CD4-positive, alpha-beta T cell treated with Interleukin-21 for 1 hour (primary cell): ENCODE data around the gene ATG16L1.

Experiments used
- DNase-seq: peaks from one replicate; pipeline ENCODE4 v3.0.0-alpha.2; 2020

Gene ATG16L1

GRCh38 chr2:233261819-233262555 is 10.5 kb downstream of the ATG16L1 start:
- no peak for DNase-seq

- DNase-seq, result no peak
Observed at GRCh38 chr2:233262562-233262961, 11.1 kb downstream of the ATG16L1 start.

- no peak for DNase-seq
Observed at GRCh38 chr2:233263045-233263570, 11.6 kb downstream of the ATG16L1 start.

- DNase-seq, result no peak
Observed at GRCh38 chr2:233264667-233265066, 13.2 kb downstream of the ATG16L1 start.

- no peak for DNase-seq
Observed at GRCh38 chr2:233265899-233266431, 14.5 kb downstream of the ATG16L1 start.

DNA sequence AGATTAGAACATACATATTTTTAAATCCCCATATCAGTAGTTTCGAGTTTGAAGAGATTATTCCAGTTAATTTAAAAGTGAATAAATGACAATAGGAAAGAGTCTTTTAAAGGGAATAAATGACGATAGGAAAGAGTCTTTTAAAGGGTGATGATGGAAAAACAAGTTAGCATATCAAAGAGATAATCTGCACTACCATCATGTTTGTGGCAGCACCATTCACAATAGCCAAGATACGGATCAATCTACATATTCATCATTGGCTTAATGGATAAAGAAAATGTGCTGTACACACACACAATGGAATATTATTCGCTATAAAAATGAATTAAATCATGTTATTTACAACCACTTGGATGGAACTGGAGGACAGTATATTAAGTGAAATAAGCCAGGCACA is 15.0 kb downstream of the ATG16L1 start:
- no peak for DNase-seq

DNA sequence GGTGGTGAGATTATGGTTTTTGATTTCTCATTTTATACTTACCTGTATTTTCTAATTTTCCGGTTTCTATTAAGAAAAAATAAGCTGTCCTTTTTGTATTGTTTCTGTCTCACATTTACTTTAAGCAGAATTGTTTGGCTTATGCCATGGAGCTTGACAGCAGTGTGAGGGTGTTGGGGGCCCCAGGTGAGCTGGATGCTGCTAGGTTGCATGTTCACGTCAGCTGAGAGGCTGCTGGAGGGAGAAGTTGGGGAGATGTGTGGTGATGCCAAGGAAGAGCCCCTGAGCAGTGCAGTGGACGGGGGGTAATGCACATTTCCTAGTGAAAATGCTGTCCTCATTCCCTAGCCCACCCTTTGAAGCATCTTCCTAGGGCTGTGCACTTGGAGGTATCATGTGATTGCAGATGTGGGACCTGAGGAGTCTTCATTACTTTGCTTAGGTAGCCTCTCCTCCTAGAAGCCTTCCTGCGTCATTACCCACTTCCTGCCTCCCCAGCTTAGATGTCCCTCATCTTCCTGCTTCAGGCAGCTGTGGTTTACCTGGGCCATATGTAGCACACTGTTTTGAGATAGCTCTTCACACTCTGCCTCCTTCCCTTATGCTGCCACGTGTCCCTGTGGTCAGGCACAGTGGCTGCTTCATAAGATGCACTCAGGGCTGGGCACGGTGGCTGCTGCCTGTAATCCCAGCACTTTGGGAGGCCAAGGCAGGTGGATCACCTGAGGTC is 16.2 kb downstream of the ATG16L1 start:
- peak; percentile 91 for DNase-seq

DNA sequence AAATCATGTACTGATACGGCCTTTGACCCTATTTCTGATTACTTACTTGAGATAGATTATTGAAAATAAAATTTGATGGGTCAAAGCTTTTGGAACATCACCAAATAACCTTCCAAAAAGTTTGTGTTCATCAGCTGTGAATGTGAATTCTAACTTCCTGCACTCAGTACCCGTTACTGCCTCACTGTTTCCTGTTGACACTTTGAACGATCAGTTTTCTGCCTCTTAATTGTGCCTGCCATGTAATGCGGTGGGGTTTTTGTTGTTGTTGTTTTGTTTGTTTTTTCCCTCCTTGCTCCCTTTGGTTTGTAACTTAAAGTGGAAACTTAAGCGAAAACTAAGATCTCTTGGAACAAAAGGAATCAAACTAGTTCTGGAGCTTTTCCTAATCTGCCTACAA is 18.9 kb downstream of the ATG16L1 start:
- peak; percentile 58 for DNase-seq

DNA sequence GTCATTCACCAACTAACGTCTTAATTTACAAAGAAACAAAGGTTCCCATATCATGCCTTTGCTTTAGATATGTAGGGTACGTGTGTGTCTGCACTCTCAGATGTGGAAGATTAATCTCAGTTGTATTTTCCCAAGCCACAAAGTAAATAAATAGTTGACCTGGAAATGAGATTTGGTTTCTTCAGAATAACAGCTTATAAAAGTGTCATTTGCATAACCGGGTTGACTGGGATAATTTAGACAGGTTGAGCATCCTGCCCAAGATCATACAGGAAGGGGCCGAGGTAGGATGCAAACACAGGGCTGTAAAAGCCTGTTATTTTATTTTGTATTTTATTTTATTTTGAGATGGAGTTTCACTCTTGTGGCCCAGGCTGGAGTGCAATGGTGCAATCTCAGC is 19.5 kb downstream of the ATG16L1 start:
- no peak for DNase-seq

DNA sequence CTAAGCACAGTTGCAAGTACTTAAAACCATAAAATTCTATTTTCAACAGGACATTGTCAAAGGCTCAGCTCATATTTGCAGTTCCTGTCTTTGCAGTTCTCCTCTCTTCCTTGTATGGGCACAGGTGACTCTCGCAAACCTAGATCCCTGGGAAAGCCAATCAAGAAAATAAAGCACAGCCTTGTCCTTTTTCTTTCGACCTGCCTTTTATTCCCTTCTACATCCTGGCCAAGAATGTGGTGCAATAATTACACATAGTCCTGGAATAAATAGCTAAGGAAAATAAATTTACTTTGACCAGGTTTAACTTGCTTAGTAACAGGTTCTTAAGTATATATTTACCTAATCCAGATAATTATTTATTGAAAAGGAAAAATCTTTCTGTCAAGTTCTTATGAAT is 20.2 kb downstream of the ATG16L1 start:
- DNase-seq, result no peak

DNA sequence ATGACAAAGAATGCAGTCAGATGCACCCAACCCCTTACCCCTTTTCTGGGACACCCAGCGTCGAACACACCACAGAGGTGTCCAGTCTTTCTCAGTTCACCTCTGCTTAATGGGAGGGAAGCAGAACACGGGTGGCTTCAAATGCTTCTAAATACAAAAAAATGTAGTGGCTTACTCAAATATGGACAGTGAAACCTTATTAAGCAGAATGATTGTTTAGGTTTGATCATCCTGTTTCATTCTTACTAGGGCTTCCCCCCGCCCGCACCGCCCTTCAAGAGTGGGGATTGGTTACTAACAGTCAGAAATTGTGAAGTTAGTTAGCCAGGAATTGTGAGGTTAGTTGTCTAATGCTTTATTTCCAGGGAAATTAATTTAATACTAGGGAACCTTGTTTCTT is 21.6 kb downstream of the ATG16L1 start:
- DNase-seq, result no peak

GRCh38 chr2:233275223-233275622 is 23.8 kb downstream of the ATG16L1 start:
- DNase-seq, result no peak

DNA sequence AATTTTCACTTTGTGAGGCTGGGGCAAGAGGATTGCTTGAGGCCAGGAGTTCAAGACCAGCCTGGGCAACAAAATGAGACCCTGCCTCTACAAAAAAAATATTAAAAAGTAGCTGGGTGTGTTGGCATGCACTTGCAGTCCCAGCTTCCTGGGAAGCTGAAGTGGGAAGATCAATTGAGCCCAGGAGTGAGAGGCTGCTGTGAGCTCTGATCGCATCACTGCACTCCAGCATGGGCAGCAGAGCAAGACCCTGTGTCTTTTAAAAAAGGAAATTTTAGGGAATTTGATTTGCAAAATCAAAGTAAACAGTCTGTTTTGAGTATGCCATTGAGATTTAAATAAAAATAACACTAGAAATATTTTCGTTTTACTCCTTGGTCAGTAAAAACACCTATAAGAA is 27.4 kb downstream of the ATG16L1 start:
- no peak for DNase-seq

DNA sequence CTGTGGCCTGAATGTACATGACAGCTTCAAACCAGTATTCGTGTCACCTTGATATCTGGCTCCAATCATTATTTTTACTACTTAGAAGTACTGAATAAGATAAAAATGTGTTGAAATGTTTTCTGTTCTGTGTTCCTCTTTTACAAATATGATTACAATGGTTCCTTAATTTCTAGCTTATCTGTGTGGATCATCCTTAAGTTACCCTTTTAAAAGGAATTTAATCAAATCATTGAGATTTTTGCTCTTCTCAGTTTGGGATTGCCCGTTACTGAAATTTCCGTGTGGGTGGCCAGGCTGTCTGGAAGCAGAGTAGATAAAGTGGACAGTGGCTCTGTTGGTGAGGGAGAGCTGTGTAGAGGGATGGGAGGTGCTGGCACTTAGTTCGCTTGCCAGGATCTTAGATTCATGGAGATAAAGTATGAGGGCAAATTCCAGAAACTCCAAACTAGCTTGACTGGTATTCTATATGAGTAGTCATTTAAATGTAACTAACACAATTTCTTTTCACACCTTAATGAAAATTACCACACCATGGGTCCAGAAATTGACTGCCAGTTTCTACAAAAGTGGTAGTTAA is 28.7 kb downstream of the ATG16L1 start:
- DNase-seq, result no peak

DNA sequence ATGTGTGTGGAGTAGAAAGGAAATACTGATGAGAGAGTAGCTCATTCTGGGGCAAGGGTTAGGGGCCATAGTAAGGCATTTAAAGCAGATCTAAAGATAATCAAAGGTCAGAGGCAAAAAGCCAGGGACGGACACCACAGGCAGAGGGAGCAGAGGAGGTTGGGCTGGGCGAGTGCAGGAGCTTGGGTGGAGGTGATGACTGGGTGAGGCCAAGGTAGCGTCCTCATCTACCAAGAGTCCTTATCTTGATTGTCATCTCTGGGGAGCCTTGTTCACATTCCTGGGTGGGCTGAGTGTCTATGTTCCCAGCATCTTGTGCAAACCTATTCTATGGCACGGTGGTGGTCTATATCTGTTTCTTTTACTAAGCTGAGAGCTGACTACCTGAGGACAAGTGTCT is 30.1 kb downstream of the ATG16L1 start:
- DNase-seq, result no peak

DNA sequence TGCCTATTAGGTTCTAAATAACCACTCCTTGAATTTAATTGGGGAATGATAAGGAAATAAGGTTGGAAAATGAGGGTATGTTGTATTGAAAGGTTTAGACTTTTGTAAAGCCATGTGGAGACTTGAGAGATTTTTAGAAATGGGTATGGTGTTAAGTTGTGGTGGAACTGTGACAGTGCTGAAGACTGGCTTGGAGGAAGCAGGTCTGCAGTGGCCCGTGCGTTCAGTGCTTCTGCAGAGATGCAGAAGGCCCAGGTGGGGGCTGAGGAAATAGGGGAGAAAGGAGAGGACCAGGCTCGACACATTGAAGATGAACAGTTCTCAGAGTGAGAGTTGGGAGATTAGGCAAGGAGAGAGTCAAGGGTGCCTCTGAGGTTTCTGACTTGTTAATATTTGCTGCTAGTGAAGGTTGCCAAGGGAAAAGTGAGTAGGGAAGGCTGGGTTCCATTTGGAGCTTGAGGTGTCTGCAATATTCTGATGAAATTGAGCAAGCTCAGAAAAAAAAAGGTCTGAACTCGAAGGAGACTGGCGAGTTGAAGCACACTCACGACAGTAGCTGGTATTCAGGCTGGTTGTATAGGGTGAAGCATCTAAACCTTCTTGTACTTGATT is 30.6 kb downstream of the ATG16L1 start:
- DNase-seq, result no peak

DNA sequence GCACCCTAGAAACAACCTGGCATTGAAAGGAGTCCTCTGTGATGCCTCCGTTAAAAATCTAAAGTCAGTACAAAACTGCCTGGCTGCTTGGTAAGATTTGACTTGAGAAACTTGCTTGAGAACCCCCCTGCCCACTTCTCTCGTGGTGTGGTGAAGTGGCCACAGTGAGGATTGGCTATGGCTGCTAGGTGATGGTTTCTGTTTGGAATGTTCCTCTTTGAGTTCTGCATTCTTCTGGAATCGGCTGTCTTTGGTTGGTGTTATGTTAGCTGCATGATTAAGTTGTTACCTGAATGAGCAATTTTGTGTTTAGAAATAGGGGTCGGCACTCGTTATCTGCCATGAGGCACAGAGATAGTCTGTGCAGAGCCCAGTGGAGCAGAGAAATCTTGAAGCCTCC is 34.4 kb downstream of the ATG16L1 start:
- no peak for DNase-seq

GRCh38 chr2:233287871-233288270 is 36.4 kb downstream of the ATG16L1 start:
- no peak for DNase-seq

- DNase-seq, result no peak
Observed at GRCh38 chr2:233288663-233289062, 37.2 kb downstream of the ATG16L1 start.

- DNase-seq, result no peak
Observed at GRCh38 chr2:233289648-233290047, 38.2 kb downstream of the ATG16L1 start.

GRCh38 chr2:233290051-233290845 is 38.8 kb downstream of the ATG16L1 start:
- DNase-seq, result no peak

DNA sequence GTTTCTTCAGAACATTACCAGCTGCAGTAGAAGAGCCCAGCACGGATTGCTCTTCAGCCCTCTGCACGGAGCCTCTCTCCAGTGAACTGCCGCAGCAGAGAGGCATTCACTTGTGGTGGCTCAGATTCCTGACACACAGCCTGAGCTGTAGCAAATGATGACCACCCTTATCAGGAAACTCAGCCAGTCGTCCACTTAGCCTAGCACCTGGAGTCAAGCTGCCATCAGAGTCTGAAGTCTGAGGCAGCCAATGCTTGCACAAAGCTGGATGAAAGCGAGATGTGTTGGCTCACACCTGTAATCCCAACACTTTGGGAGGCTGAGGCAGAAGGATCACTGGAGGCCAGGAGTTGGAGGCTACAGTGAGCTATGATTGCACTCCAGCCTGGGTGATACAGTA is 44.4 kb downstream of the ATG16L1 start:
- no peak for DNase-seq
